ENCODE measurements around the gene HELB.

The HELB gene

DNA sequence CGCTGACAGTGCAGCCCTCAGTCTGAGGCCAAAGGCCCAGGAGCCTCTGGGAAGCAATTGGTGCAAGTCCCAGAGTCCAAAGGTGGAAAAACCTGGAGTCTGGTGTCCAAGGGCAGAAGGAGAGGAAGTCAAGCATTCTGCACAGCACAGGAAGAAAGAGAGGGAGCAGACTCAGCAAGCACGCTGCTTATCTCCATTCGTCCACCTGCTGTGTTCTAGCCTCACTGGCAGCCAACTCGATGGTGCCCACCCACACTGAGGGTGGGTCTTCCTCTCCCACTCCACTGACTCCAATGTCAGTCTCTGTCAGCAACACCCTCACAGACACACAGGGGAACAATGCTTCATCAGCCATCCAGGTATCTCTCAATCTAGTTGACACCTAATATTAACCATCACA lies 38.8 kb downstream of the HELB start:
- Histone ChIP-seq H3K4me3 (ENCODE audit: low read depth, low read length) (no peak overlapping the region), H2AFZ (no peak overlapping the region), H3K27me3 (ENCODE audit: control insufficient read depth, insufficient read depth, low read length) (no peaks in the 10 kb centered on the region), H3K79me2 (no peaks in the 10 kb centered on the region), H3K9me3 (ENCODE audit: control insufficient read depth, low read length) (no peaks in the 10 kb centered on the region), H3K36me3 (ENCODE audit: control insufficient read depth, insufficient read depth, low read length) (no peaks in the 10 kb centered on the region), H3K4me1 (no peaks in the 10 kb centered on the region), H3K4me2 (ENCODE audit: low read length) (no peak overlapping the region), H3K9ac (no peak overlapping the region), H3K27ac (no peak overlapping the region)
- TF ChIP-seq, protein P1, sequence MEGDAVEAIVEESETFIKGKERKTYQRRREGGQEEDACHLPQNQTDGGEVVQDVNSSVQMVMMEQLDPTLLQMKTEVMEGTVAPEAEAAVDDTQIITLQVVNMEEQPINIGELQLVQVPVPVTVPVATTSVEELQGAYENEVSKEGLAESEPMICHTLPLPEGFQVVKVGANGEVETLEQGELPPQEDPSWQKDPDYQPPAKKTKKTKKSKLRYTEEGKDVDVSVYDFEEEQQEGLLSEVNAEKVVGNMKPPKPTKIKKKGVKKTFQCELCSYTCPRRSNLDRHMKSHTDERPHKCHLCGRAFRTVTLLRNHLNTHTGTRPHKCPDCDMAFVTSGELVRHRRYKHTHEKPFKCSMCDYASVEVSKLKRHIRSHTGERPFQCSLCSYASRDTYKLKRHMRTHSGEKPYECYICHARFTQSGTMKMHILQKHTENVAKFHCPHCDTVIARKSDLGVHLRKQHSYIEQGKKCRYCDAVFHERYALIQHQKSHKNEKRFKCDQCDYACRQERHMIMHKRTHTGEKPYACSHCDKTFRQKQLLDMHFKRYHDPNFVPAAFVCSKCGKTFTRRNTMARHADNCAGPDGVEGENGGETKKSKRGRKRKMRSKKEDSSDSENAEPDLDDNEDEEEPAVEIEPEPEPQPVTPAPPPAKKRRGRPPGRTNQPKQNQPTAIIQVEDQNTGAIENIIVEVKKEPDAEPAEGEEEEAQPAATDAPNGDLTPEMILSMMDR (IDR thresholded peaks at IDR 0.05), result no peak

DNA sequence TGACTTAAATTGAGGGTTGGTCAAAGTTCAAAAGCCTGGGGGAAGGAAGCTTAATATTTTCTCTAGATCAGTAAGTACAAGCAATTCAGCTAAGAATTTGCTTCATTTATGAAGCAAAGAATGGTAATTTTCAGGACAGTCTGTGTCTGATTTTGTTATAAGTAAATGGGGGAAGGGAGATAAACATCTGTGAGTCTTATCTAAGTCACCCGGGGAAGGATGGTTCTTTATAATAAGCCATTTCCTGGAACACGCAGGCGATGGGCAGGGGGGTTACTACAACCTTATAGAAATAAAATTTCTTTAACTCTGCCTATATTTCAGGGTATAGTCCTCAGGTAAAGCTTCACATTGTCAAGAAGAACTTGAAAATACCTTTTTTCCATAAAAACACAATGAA lies 42.9 kb downstream of the HELB start:
- H3K9me3 ChIP-seq (ENCODE audit: control insufficient read depth, low read length), result no peaks in the 10 kb centered on the region
- no peak overlapping the region for H2AFZ ChIP-seq
- H3K79me2 ChIP-seq, result no peaks in the 10 kb centered on the region
- TF ChIP-seq, protein P1 (IDR thresholded peaks at IDR 0.05), result no peak
- no peaks in the 10 kb centered on the region for H3K27me3 ChIP-seq (ENCODE audit: control insufficient read depth, insufficient read depth, low read length)
- no peak overlapping the region for H3K27ac ChIP-seq
- no peaks in the 10 kb centered on the region for H3K36me3 ChIP-seq (ENCODE audit: control insufficient read depth, insufficient read depth, low read length)
- no peaks in the 10 kb centered on the region for H3K4me1 ChIP-seq
- H3K4me2 ChIP-seq (ENCODE audit: low read length), result no peak overlapping the region
- H3K4me3 ChIP-seq (ENCODE audit: low read depth, low read length), result no peak overlapping the region
- H3K9ac ChIP-seq, result no peak overlapping the region

DNA sequence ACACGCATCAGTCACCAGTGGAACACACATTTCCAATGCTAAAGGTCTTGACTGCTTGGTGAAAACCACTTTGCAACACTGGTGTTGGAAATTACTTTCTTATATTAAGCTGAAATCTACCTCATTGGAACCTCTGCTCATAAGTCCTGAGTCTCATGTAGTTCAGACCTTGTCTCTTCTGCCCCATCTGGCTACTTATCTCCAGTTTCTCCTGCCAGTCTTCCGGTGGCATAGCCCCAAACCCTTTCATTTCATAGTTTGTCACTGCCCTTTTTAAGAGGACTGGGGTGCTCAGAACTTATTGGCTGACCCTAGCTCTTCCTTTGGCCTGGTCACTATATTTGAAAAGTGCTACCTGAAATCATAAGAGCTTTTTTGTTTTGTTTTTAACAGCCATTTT lies 43.7 kb downstream of the HELB start:
- no peak overlapping the region for H3K4me2 ChIP-seq (ENCODE audit: low read length)
- H3K4me3 ChIP-seq (ENCODE audit: low read depth, low read length), result no peak overlapping the region
- H3K4me1 ChIP-seq, result no peaks in the 10 kb centered on the region
- TF ChIP-seq, protein P1 (IDR thresholded peaks at IDR 0.05), result no peak
- no peak overlapping the region for H3K27ac ChIP-seq
- no peak overlapping the region for H2AFZ ChIP-seq
- H3K36me3 ChIP-seq (ENCODE audit: control insufficient read depth, insufficient read depth, low read length), result no peaks in the 10 kb centered on the region
- H3K27me3 ChIP-seq (ENCODE audit: control insufficient read depth, insufficient read depth, low read length), result no peaks in the 10 kb centered on the region
- H3K79me2 ChIP-seq, result no peaks in the 10 kb centered on the region
- H3K9me3 ChIP-seq (ENCODE audit: control insufficient read depth, low read length), result no peaks in the 10 kb centered on the region
- H3K9ac ChIP-seq, result no peak overlapping the region

DNA sequence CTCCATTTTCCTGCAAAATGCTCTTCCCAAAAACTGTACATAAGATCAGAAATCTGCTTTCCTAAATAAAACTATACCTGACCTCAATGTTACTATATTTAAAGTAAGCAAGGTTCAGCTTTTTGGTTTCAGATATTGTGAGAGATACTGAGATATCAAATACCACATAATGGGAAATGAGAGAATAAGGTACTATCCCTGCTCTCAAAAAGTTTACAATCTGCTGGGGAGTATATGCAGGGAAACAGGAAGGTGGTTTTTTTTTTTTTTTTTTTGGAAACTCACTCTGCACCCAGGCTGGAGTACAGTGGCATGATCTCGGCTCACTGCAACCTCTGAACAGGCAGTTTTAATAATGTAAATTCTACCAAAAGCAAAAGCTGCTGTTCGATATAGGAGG lies 49.0 kb downstream of the HELB start:
- Histone ChIP-seq H3K4me1 (no peaks in the 10 kb centered on the region), H3K27me3 (ENCODE audit: control insufficient read depth, insufficient read depth, low read length) (no peaks in the 10 kb centered on the region), H2AFZ (no peak overlapping the region), H3K79me2 (no peaks in the 10 kb centered on the region), H3K4me3 (ENCODE audit: low read depth, low read length) (no peak overlapping the region), H3K27ac (no peak overlapping the region), H3K36me3 (ENCODE audit: control insufficient read depth, insufficient read depth, low read length) (no peaks in the 10 kb centered on the region), H3K9me3 (ENCODE audit: control insufficient read depth, low read length) (no peaks in the 10 kb centered on the region), H3K4me2 (ENCODE audit: low read length) (no peak overlapping the region), H3K9ac (no peak overlapping the region)
- TF ChIP-seq, protein P1 (IDR thresholded peaks at IDR 0.05), result no peak

DNA sequence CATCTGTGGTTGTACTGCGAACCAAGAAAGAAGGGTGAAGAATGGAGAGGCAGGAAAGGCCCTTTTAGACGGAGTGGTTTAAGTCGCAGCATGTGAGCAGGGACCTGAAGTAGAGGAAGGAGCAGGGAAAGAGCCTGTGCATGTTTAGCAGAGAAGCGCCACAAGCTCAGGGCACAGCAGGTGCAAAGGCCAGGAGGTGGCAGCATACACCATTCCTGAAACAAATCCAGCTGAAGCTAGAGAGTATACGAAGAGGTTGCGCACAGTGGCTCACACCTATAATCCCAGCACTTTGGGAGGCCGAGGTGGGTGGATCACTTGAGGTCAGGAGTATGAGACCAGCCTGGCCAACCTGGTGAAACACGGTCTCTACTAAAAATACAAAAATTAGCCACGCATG lies 49.9 kb downstream of the HELB start:
- TF ChIP-seq, protein P1 (IDR thresholded peaks at IDR 0.05), result no peak
- no peak overlapping the region for H3K4me3 ChIP-seq (ENCODE audit: low read depth, low read length)
- H3K9ac ChIP-seq, result no peak overlapping the region
- no peak overlapping the region for H3K27ac ChIP-seq
- no peaks in the 10 kb centered on the region for H3K36me3 ChIP-seq (ENCODE audit: control insufficient read depth, insufficient read depth, low read length)
- no peaks in the 10 kb centered on the region for H3K27me3 ChIP-seq (ENCODE audit: control insufficient read depth, insufficient read depth, low read length)
- H3K79me2 ChIP-seq, result no peaks in the 10 kb centered on the region
- no peaks in the 10 kb centered on the region for H3K4me1 ChIP-seq
- no peak overlapping the region for H3K4me2 ChIP-seq (ENCODE audit: low read length)
- H2AFZ ChIP-seq, result no peak overlapping the region
- H3K9me3 ChIP-seq (ENCODE audit: control insufficient read depth, low read length), result no peaks in the 10 kb centered on the region

All from parathyroid adenoma (tissue), 2 donors.